OCI-LY1 (cell line): ENCODE data around the gene LAPTM5.

Experiments used
- H2AFZ ChIP-seq: fragments of 200-600 bp; sonication (generic), shearing (Covaris generic); 2 replicates; pipeline ENCODE4 v1.6.0; 2014; ENCODE audit warnings: antibody characterized with exemption, mild to moderate bottlenecking, low read length
- H3F3A ChIP-seq: fragments of 200-600 bp; sonication (generic), shearing (Covaris generic); 2 replicates; pipeline ENCODE4 v1.6.0; 2014; ENCODE audit warnings: mild to moderate bottlenecking, antibody characterized with exemption, low read length, moderate library complexity; ENCODE audit not compliant: insufficient read depth
- H3K27ac ChIP-seq: fragments of 200-600 bp; sonication (generic); 2 replicates; pipeline ENCODE4 v1.5.1; 2014; ENCODE audit warnings: low read length, mixed run types, mild to moderate bottlenecking, low read depth; ENCODE audit not compliant: poor library complexity, severe bottlenecking
- H3K27me3 ChIP-seq: fragments of 200-600 bp; sonication (generic); 2 replicates; pipeline ENCODE4 v1.6.0; 2014; ENCODE audit warnings: antibody characterized with exemption, mild to moderate bottlenecking, low read length, moderate library complexity; ENCODE audit not compliant: insufficient read depth
- H3K36me3 ChIP-seq: fragments of 200-600 bp; sonication (generic); 2 replicates; pipeline ENCODE4 v1.6.1; 2014; ENCODE audit warnings: mild to moderate bottlenecking, antibody characterized with exemption, low read length, moderate library complexity, mixed read lengths; ENCODE audit not compliant: insufficient read depth
- H3K4me1 ChIP-seq: fragments of 200-600 bp; sonication (generic); 2 replicates; pipeline ENCODE4 v1.5.1; 2014; ENCODE audit warnings: mild to moderate bottlenecking, low read length, moderate library complexity; ENCODE audit not compliant: insufficient read depth, severe bottlenecking
- H3K4me2 ChIP-seq: fragments of 200-600 bp; sonication (generic), shearing (Covaris generic); 2 replicates; pipeline ENCODE4 v1.6.1; 2014; ENCODE audit warnings: low read length
- H3K4me3 ChIP-seq: fragments of 200-600 bp; sonication (generic); 2 replicates; pipeline ENCODE4 v1.5.1; 2014; ENCODE audit warnings: low read length, low read depth, mild to moderate bottlenecking, mixed read lengths; ENCODE audit not compliant: poor library complexity, severe bottlenecking
- H3K79me2 ChIP-seq: fragments of 200-600 bp; shearing (Covaris generic); 2 replicates; pipeline ENCODE4 v1.6.1; 2016; ENCODE audit warnings: mixed run types, low read length, mixed read lengths; ENCODE audit not compliant: insufficient read depth
- H3K9ac ChIP-seq: fragments of 200-600 bp; sonication (generic), shearing (Covaris generic); 2 replicates; pipeline ENCODE4 v1.6.1; 2014; ENCODE audit warnings: mild to moderate bottlenecking, low read length, mixed read lengths
- H3K9me2 ChIP-seq: fragments of 200-600 bp; sonication (generic), shearing (Covaris generic); 2 replicates; pipeline ENCODE4 v1.6.1; 2014; ENCODE audit warnings: low read depth, mild to moderate bottlenecking, low read length, mixed read lengths
- H3K9me3 ChIP-seq: fragments of 200-600 bp; shearing (Covaris generic); 2 replicates; pipeline ENCODE4 v1.6.1; 2014; ENCODE audit warnings: low read length, mixed read lengths
- H4K20me1 ChIP-seq: fragments of 200-600 bp; sonication (generic), shearing (Covaris generic); 2 replicates; pipeline ENCODE4 v1.6.0; 2016; ENCODE audit warnings: mild to moderate bottlenecking, low read length; ENCODE audit not compliant: insufficient read depth
- CTCF ChIP-seq: fragments of 200-600 bp; sonication (generic), shearing (Covaris generic); IDR thresholded peaks from 2 replicates; pipeline ENCODE4 v1.5.1; 2017; ENCODE audit warnings: mild to moderate bottlenecking, antibody characterized with exemption, low read length, moderate library complexity, mixed read lengths
- EZH2 ChIP-seq: fragments of 200-600 bp; sonication (generic), shearing (Covaris generic); IDR thresholded peaks from 2 replicates; pipeline ENCODE4 v1.8.0; 2017; ENCODE audit warnings: borderline replicate concordance, mixed run types, mild to moderate bottlenecking, antibody characterized with exemption, low read length, moderate library complexity, mixed read lengths

Gene LAPTM5

GRCh38 chr1:30700528-30701257 lies 56.9 kb downstream of the LAPTM5 start:
- Histone ChIP-seq H3K9me2 (no peaks in the 10 kb centered on the region), H3K4me2 (no peak overlapping the region), H3K9me3 (no peaks in the 10 kb centered on the region), H3K4me1 (no peaks in the 10 kb centered on the region), H3K36me3 (no peaks in the 10 kb centered on the region), H3K9ac (no peak overlapping the region), H2AFZ (no peak overlapping the region), H3K27ac (no peak overlapping the region), H3K4me3 (no peak overlapping the region), H3F3A (no peaks in the 10 kb centered on the region), H3K79me2 (no peaks in the 10 kb centered on the region), H4K20me1 (no peaks in the 10 kb centered on the region), H3K27me3 (no peaks in the 10 kb centered on the region)
- TF ChIP-seq CTCF (no peak), EZH2 (no peak)

GRCh38 chr1:30699762-30700161 lies 57.8 kb downstream of the LAPTM5 start:
- no peak for TF ChIP-seq EZH2
- TF ChIP-seq CTCF, result no peak
- no peaks in the 10 kb centered on the region for H3K9me2 ChIP-seq

GRCh38 chr1:30698401-30698981 lies 59.1 kb downstream of the LAPTM5 start:
- TF ChIP-seq CTCF (no peak), EZH2 (no peak)
- H3K4me3 ChIP-seq, result no peak overlapping the region
- no peaks in the 10 kb centered on the region for H3K36me3 ChIP-seq
- no peaks in the 10 kb centered on the region for H3K79me2 ChIP-seq
- H3K9me2 ChIP-seq, result no peaks in the 10 kb centered on the region
- H3K9ac ChIP-seq, result no peak overlapping the region
- H3F3A ChIP-seq, result no peaks in the 10 kb centered on the region
- H3K9me3 ChIP-seq, result no peaks in the 10 kb centered on the region
- H2AFZ ChIP-seq, result no peak overlapping the region
- H3K4me2 ChIP-seq, result no peak overlapping the region
- H3K27ac ChIP-seq, result no peak overlapping the region
- no peaks in the 10 kb centered on the region for H3K27me3 ChIP-seq
- no peaks in the 10 kb centered on the region for H3K4me1 ChIP-seq
- no peaks in the 10 kb centered on the region for H4K20me1 ChIP-seq

More at GRCh38 chr1:30699762-30700161, 57.8 kb downstream of the LAPTM5 start:
- H3K79me2 ChIP-seq, result no peaks in the 10 kb centered on the region
- no peak overlapping the region for H2AFZ ChIP-seq
- H4K20me1 ChIP-seq, result no peaks in the 10 kb centered on the region
- H3K4me1 ChIP-seq, result no peaks in the 10 kb centered on the region
- H3K9me3 ChIP-seq, result no peaks in the 10 kb centered on the region
- no peaks in the 10 kb centered on the region for H3K36me3 ChIP-seq
- no peak overlapping the region for H3K4me2 ChIP-seq
- no peak overlapping the region for H3K4me3 ChIP-seq
- no peaks in the 10 kb centered on the region for H3K27me3 ChIP-seq
- H3K9ac ChIP-seq, result no peak overlapping the region
- H3F3A ChIP-seq, result no peaks in the 10 kb centered on the region
- no peak overlapping the region for H3K27ac ChIP-seq
